WTC11 (cell line): Measurements from ENCODE around the gene CCDC185.

Source experiments
- CBFB ChIP-seq: sonication (generic); formaldehyde crosslinking; IDR thresholded peaks from 2 replicates; pipeline ENCODE4 v1.8.1; 2022; ENCODE audit warnings: mild to moderate bottlenecking, low read depth, missing genetic modification reagents
- KAT7 ChIP-seq: sonication (generic); formaldehyde crosslinking; IDR thresholded peaks from 2 replicates; pipeline ENCODE4 v1.8.1; 2023; ENCODE audit warnings: missing genetic modification reagents, mild to moderate bottlenecking, borderline replicate concordance
- ZBTB21 ChIP-seq: sonication (generic); formaldehyde crosslinking; IDR thresholded peaks from 2 replicates; pipeline ENCODE4 v1.8.1; 2023; ENCODE audit warnings: mild to moderate bottlenecking, missing genetic modification reagents, borderline replicate concordance
- TF ChIP-seq, protein P1 (sequence below): sonication (generic); formaldehyde crosslinking; IDR thresholded peaks from 2 replicates; pipeline ENCODE4 v1.8.0; 2023; ENCODE audit warnings: missing genetic modification reagents
- TF ChIP-seq, protein P2 (sequence below): sonication (generic); formaldehyde crosslinking; IDR thresholded peaks from 2 replicates; pipeline ENCODE4 v1.8.1; 2022; ENCODE audit warnings: low read depth, missing genetic modification reagents, borderline replicate concordance
- TF ChIP-seq, protein P3 (sequence below): fragments of 200-600 bp; IDR thresholded peaks from 2 replicates; pipeline ENCODE4 v1.8.0; 2022; ENCODE audit warnings: antibody characterized with exemption
- TF ChIP-seq, protein P4 (sequence below): sonication (generic); formaldehyde crosslinking; IDR thresholded peaks from 2 replicates; pipeline ENCODE4 v1.8.1; 2023; ENCODE audit warnings: mild to moderate bottlenecking, missing genetic modification reagents, moderate library complexity
- TF ChIP-seq, protein P5 (sequence below): sonication (generic); formaldehyde crosslinking; IDR thresholded peaks from 2 replicates; pipeline ENCODE4 v1.8.1; 2023; ENCODE audit warnings: mild to moderate bottlenecking, missing genetic modification reagents, borderline replicate concordance
- TF ChIP-seq, protein P6 (sequence below): sonication (generic); formaldehyde crosslinking; conservative IDR thresholded peaks from 2 replicates; pipeline ENCODE4 v1.8.1; 2023; ENCODE audit warnings: mild to moderate bottlenecking, low read depth, missing genetic modification reagents, moderate library complexity
- TF ChIP-seq, protein P7 (sequence below): sonication (generic); formaldehyde crosslinking; IDR thresholded peaks from 2 replicates; pipeline ENCODE4 v1.8.1; 2023; ENCODE audit warnings: mild to moderate bottlenecking, missing genetic modification reagents, moderate library complexity

DNA sequence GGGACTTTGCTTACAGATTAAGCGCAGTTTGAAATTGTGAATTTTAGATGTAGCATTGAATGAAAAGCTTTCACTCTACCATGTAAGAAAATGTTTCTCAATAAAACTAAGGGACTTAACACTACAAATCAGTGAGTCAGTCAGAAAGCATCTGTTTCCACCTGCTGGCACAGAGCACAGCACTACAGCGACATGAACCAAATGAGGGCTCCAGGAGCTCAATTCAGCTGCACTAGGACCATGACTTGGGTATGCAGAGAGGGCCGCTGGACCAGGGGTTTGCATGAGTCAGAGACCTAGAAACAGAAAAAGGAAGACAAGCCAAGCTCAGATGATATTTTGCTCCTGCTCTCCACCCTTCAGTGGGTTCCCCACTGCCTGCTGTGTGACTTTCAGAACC is 34.4 kb upstream of the CCDC185 start:
- TF ChIP-seq, protein P1, sequence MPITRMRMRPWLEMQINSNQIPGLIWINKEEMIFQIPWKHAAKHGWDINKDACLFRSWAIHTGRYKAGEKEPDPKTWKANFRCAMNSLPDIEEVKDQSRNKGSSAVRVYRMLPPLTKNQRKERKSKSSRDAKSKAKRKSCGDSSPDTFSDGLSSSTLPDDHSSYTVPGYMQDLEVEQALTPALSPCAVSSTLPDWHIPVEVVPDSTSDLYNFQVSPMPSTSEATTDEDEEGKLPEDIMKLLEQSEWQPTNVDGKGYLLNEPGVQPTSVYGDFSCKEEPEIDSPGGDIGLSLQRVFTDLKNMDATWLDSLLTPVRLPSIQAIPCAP (CRISPR knock-in tag): no peak
- TF ChIP-seq, protein P2, sequence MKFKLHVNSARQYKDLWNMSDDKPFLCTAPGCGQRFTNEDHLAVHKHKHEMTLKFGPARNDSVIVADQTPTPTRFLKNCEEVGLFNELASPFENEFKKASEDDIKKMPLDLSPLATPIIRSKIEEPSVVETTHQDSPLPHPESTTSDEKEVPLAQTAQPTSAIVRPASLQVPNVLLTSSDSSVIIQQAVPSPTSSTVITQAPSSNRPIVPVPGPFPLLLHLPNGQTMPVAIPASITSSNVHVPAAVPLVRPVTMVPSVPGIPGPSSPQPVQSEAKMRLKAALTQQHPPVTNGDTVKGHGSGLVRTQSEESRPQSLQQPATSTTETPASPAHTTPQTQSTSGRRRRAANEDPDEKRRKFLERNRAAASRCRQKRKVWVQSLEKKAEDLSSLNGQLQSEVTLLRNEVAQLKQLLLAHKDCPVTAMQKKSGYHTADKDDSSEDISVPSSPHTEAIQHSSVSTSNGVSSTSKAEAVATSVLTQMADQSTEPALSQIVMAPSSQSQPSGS (CRISPR knock-in tag): no peak
- TF ChIP-seq KAT7 (CRISPR knock-in tag) (no peak), CBFB (CRISPR knock-in tag) (no peak), ZBTB21 (CRISPR knock-in tag) (no peak)
- TF ChIP-seq, protein P3, sequence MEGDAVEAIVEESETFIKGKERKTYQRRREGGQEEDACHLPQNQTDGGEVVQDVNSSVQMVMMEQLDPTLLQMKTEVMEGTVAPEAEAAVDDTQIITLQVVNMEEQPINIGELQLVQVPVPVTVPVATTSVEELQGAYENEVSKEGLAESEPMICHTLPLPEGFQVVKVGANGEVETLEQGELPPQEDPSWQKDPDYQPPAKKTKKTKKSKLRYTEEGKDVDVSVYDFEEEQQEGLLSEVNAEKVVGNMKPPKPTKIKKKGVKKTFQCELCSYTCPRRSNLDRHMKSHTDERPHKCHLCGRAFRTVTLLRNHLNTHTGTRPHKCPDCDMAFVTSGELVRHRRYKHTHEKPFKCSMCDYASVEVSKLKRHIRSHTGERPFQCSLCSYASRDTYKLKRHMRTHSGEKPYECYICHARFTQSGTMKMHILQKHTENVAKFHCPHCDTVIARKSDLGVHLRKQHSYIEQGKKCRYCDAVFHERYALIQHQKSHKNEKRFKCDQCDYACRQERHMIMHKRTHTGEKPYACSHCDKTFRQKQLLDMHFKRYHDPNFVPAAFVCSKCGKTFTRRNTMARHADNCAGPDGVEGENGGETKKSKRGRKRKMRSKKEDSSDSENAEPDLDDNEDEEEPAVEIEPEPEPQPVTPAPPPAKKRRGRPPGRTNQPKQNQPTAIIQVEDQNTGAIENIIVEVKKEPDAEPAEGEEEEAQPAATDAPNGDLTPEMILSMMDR: no peak
- TF ChIP-seq, protein P4, sequence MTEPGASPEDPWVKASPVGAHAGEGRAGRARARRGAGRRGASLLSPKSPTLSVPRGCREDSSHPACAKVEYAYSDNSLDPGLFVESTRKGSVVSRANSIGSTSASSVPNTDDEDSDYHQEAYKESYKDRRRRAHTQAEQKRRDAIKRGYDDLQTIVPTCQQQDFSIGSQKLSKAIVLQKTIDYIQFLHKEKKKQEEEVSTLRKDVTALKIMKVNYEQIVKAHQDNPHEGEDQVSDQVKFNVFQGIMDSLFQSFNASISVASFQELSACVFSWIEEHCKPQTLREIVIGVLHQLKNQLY (CRISPR knock-in tag): no peak
- TF ChIP-seq, protein P5, sequence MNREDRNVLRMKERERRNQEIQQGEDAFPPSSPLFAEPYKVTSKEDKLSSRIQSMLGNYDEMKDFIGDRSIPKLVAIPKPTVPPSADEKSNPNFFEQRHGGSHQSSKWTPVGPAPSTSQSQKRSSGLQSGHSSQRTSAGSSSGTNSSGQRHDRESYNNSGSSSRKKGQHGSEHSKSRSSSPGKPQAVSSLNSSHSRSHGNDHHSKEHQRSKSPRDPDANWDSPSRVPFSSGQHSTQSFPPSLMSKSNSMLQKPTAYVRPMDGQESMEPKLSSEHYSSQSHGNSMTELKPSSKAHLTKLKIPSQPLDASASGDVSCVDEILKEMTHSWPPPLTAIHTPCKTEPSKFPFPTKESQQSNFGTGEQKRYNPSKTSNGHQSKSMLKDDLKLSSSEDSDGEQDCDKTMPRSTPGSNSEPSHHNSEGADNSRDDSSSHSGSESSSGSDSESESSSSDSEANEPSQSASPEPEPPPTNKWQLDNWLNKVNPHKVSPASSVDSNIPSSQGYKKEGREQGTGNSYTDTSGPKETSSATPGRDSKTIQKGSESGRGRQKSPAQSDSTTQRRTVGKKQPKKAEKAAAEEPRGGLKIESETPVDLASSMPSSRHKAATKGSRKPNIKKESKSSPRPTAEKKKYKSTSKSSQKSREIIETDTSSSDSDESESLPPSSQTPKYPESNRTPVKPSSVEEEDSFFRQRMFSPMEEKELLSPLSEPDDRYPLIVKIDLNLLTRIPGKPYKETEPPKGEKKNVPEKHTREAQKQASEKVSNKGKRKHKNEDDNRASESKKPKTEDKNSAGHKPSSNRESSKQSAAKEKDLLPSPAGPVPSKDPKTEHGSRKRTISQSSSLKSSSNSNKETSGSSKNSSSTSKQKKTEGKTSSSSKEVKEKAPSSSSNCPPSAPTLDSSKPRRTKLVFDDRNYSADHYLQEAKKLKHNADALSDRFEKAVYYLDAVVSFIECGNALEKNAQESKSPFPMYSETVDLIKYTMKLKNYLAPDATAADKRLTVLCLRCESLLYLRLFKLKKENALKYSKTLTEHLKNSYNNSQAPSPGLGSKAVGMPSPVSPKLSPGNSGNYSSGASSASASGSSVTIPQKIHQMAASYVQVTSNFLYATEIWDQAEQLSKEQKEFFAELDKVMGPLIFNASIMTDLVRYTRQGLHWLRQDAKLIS (CRISPR knock-in tag): no peak
- TF ChIP-seq, protein P6, sequence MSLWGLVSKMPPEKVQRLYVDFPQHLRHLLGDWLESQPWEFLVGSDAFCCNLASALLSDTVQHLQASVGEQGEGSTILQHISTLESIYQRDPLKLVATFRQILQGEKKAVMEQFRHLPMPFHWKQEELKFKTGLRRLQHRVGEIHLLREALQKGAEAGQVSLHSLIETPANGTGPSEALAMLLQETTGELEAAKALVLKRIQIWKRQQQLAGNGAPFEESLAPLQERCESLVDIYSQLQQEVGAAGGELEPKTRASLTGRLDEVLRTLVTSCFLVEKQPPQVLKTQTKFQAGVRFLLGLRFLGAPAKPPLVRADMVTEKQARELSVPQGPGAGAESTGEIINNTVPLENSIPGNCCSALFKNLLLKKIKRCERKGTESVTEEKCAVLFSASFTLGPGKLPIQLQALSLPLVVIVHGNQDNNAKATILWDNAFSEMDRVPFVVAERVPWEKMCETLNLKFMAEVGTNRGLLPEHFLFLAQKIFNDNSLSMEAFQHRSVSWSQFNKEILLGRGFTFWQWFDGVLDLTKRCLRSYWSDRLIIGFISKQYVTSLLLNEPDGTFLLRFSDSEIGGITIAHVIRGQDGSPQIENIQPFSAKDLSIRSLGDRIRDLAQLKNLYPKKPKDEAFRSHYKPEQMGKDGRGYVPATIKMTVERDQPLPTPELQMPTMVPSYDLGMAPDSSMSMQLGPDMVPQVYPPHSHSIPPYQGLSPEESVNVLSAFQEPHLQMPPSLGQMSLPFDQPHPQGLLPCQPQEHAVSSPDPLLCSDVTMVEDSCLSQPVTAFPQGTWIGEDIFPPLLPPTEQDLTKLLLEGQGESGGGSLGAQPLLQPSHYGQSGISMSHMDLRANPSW (CRISPR knock-in tag): no peak
- TF ChIP-seq, protein P7, sequence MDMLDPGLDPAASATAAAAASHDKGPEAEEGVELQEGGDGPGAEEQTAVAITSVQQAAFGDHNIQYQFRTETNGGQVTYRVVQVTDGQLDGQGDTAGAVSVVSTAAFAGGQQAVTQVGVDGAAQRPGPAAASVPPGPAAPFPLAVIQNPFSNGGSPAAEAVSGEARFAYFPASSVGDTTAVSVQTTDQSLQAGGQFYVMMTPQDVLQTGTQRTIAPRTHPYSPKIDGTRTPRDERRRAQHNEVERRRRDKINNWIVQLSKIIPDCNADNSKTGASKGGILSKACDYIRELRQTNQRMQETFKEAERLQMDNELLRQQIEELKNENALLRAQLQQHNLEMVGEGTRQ (CRISPR knock-in tag): no peak
